Hepatocyte (in vitro differentiated cells): ENCODE data around the gene AGGF1. TPM values are rescaled to one million over a fixed set of nuclear protein-coding genes. Genes with fewer than 3 reads are reported as not detected.

Source experiments
- DNase-seq: peaks from one replicate; pipeline ENCODE4 v3.0.0-alpha.2; 2016; ENCODE audit warnings: low spot score
- H2AFZ ChIP-seq: fragments of 200-600 bp; sonication (generic); 2 replicates; pipeline ENCODE4 v1.6.0; 2016; ENCODE audit warnings: antibody characterized with exemption, mild to moderate bottlenecking
- H3K27ac ChIP-seq: fragments of 200-600 bp; sonication (generic); 2 replicates; pipeline ENCODE4 v1.5.1; 2016; ENCODE audit warnings: mild to moderate bottlenecking
- H3K27me3 ChIP-seq: fragments of 200-600 bp; sonication (generic); 2 replicates; pipeline ENCODE4 v1.6.1; 2016
- H3K36me3 ChIP-seq: fragments of 200-600 bp; sonication (generic); replicated peaks from 2 replicates; pipeline ENCODE4 v1.5.1; 2016; ENCODE audit warnings: low read depth; ENCODE audit not compliant: insufficient read depth
- H3K4me1 ChIP-seq: fragments of 200-600 bp; sonication (generic); 2 replicates; pipeline ENCODE4 v1.5.1; 2016; ENCODE audit warnings: mild to moderate bottlenecking, moderate library complexity; ENCODE audit not compliant: insufficient read depth
- H3K4me2 ChIP-seq: fragments of 200-600 bp; sonication (generic); 2 replicates; pipeline ENCODE4 v1.6.0; 2016
- H3K4me3 ChIP-seq: fragments of 200-600 bp; sonication (generic); 2 replicates; pipeline ENCODE4 v1.5.1; 2016; ENCODE audit warnings: mild to moderate bottlenecking
- H3K79me2 ChIP-seq: fragments of 200-600 bp; sonication (generic); 2 replicates; pipeline ENCODE4 v1.6.0; 2017; ENCODE audit warnings: mild to moderate bottlenecking
- H3K9me2 ChIP-seq: fragments of 200-600 bp; sonication (generic); replicated peaks from 2 replicates; pipeline ENCODE4 v1.6.0; 2017; ENCODE audit warnings: mild to moderate bottlenecking; ENCODE audit not compliant: insufficient read depth
- H3K9me3 ChIP-seq: fragments of 200-600 bp; sonication (generic); 2 replicates; pipeline ENCODE4 v1.5.1; 2016; ENCODE audit warnings: low read depth, mild to moderate bottlenecking
- H4K20me1 ChIP-seq: fragments of 200-600 bp; sonication (generic); 2 replicates; pipeline ENCODE4 v1.6.0; 2016; ENCODE audit warnings: mild to moderate bottlenecking; ENCODE audit not compliant: insufficient read depth, poor library complexity, severe bottlenecking
- CTCF ChIP-seq: fragments of 200-600 bp; sonication (generic); IDR thresholded peaks from 2 replicates; pipeline ENCODE4 v1.5.1; 2016; ENCODE audit warnings: antibody characterized with exemption, mild to moderate bottlenecking; ENCODE audit not compliant: poor library complexity
- EZH2 ChIP-seq: fragments of 200-600 bp; sonication (generic); IDR thresholded peaks from 2 replicates; pipeline ENCODE4 v1.6.1; 2016; ENCODE audit warnings: antibody characterized with exemption, mild to moderate bottlenecking, borderline replicate concordance
- EZH2phosphoT487 ChIP-seq: fragments of 200-600 bp; sonication (generic); IDR thresholded peaks from one replicate; pipeline ENCODE4 v1.6.1; 2018; ENCODE audit warnings: antibody characterized with exemption, mild to moderate bottlenecking, low read depth, moderate library complexity; ENCODE audit not compliant: unreplicated experiment, severe bottlenecking
- WGBS: methylation state at CpG from one replicate; pipeline ENCODE4 v1.1.6; 2016; ENCODE audit warnings: low lambda C conversion rate; ENCODE audit errors: missing lambda C conversion rate; 5-methylcytosine and 5-hydroxymethylcytosine counted together
- polyA plus RNA-seq: library from polyadenylated mRNA; unstranded; fragments of >200 nt; fragmentation: Nextera tagmentation; extraction: Ambion mirVana; gene quantifications from 2 replicates; pipeline ENCODE4 v1.2.1, GENCODE V29; 2016
- total RNA-seq: library from RNA; depleted of rRNA; stranded (reverse); fragments of >200 nt; gene quantifications from 2 replicates; pipeline ENCODE4 v1.2.3, GENCODE V29; 2014

AGGF1 gene
- total and polyA plus RNA-seq, 2 experiments from 2014 or later = 17.3 to 32.0 TPM

DNA sequence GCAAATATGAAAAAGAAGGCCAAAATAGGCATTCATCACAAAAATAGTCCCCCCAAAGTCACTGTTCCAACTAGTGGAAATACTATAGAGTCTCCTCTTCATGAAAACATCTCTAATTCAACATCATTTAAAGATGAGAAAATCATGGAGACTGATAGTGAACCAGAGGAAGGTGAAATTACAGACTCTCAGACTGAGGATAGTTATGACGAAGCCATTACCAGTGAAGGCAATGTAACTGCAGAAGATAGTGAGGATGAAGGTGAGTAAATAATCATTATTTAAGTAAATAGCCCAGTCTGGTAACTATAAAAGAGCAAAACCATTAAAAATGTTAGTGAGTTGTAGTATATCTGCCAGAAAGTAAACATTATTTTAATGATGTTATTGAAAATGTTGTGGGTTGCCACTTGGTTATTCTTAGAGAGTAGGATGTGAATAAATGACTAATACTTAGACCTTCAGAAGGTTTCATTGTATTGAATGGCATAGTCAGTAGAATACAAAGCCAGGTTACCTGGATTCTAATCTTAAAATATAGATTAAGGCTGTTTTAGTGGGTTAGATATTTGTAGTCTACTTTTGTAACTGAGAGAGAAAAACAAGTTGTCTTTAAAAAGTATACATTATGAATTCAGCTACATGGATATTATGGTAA, 16.3 kb downstream of the AGGF1 start:
- Histone ChIP-seq H3K79me2 (no peaks in the 10 kb centered on the region), H3K4me1 (no peaks in the 10 kb centered on the region), H3K9me2 (no peaks in the 10 kb centered on the region), H3K4me2 (no peak overlapping the region), H2AFZ (no peak overlapping the region), H3K4me3 (no peak overlapping the region), H3K9me3 (no peaks in the 10 kb centered on the region), H3K36me3 (peaks cover 7% of the 10 kb centered on the region), H3K27ac (no peak overlapping the region), H3K27me3 (no peaks in the 10 kb centered on the region), H4K20me1 (no peaks in the 10 kb centered on the region)
- 100% methylated on average over 1 of the region's 1 CpG for WGBS
- no peak for DNase-seq
- TF ChIP-seq EZH2 (no peak), CTCF (no peak), EZH2phosphoT487 (no peak)

DNA sequence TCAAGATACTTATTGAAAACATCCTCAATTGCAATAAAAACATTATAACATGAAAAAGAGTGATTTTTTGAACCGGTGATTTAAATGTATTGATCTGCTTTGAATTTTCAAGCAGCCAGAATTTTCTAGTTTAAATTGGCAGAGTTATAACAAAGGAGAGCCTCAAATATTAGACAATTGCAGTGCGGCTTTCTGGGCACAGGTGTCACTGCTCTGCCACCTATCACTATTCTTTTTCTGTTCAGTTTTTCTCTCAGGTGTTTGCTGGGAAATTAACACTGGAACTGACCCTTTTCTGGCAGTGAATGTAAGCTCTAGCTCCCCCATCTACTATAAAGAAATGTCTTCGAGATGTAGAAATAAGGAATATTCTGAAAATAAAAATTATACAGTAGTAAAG, 33.8 kb downstream of the AGGF1 start:
- Histone ChIP-seq H3K27me3 (no peaks in the 10 kb centered on the region), H3K4me2 (no peak overlapping the region), H3K27ac (no peak overlapping the region), H3K4me1 (peaks cover 9% of the 10 kb centered on the region), H3K9me3 (peaks cover 6% of the 10 kb centered on the region), H4K20me1 (no peaks in the 10 kb centered on the region), H2AFZ (no peak overlapping the region), H3K9me2 (no peaks in the 10 kb centered on the region), H3K4me3 (no peak overlapping the region), H3K79me2 (no peaks in the 10 kb centered on the region), H3K36me3 (peaks cover 9% of the 10 kb centered on the region)
- TF ChIP-seq CTCF (no peak), EZH2 (no peak), EZH2phosphoT487 (no peak)
- 87% methylated on average over 3 of the region's 3 CpGs for WGBS
- no peak for DNase-seq

DNA sequence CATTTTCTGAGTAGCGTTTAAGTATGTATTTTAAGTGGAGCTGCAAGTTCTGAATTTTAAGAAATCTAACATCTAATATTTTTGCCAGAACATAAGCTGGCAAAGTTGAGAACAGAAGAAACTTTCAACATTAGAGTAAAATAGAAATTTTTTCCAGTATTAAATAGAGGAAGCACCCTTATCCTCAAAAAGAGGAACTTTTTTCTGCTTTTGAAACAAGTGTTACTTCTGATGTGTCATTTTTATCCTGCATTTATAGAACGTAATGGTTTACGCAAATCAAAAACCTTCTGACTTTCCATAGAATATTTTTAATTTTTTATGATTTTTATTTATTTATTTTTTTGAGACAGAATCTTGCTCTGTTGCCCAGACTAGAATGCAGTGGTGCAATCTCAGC, 35.1 kb downstream of the AGGF1 start:
- H3K9me2 ChIP-seq = no peaks in the 10 kb centered on the region
- no peak overlapping the region for H3K4me3 ChIP-seq
- H3K27ac ChIP-seq = no peak overlapping the region
- H4K20me1 ChIP-seq = no peaks in the 10 kb centered on the region
- WGBS = over 99% methylated on average over 3 of the region's 3 CpGs
- H3K36me3 ChIP-seq = peaks cover 9% of the 10 kb centered on the region
- H3K79me2 ChIP-seq = no peaks in the 10 kb centered on the region
- H3K9me3 ChIP-seq = peaks cover 6% of the 10 kb centered on the region
- H3K4me1 ChIP-seq = peaks cover 9% of the 10 kb centered on the region
- no peak for TF ChIP-seq EZH2
- TF ChIP-seq EZH2phosphoT487 = no peak
- no peak for TF ChIP-seq CTCF
- H3K4me2 ChIP-seq = no peak overlapping the region
- DNase-seq = no peak
- H2AFZ ChIP-seq = no peak overlapping the region
- no peaks in the 10 kb centered on the region for H3K27me3 ChIP-seq
